GM04503 (cell line): Measurements from ENCODE around the gene HADHB.

ENCODE experiments used
- DNase-seq: peaks from one replicate; pipeline ENCODE4 v3.0.0-alpha.2; 2012; ENCODE audit warnings: low read depth

HADHB gene

DNA sequence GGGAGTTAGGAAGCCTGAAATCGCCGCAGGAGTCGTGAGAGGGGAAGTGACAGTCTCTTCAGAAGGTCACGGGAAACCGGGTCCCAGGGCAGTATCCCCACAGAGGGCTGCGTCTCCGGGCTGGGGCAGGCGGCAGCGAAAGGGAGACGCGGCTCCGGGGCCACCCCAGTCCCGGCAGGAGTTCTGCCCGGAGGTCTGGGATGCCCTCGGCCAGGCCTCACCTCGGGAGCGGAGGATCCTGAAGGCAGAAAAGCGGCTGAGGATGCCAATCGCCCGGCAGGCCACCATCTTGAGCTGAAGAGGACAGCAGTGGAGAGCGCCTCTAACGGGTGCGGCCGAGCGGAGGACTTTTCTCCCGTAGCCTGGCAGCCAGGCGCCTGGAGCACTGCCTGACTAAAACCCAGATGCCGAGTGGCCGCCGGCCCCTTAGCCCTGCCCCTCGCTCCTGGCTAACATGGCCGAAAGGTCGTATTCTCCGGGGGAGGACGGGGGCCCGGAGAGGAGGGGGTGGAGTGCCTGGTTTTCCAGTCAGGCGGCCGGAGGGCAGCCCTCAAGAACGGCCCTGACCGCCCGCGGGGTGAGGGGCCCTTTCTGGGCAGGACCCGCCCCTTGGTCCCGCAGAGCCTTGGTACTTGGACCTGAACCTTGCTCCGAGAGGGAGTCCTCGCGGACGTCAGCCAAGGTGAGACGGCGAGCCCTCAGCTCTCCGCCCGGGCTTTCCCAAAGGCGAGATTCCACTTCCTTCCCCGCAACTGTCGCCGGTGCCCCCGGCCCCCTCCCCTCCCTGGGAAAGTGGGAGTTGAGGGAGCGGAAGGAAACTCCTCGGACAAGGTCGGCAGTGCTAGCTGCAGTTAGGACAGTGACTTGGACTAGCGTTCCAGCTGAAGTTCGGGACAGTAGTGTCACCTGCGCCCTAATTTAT is at the start of gene HADHB, which contains the start of gene HADHA:
Gene HADHB, plus strand, starts transcription at position 631 of the 922 bp plus-strand sequence. CDS start 9,316 bp downstream, outside the sequence.
Gene HADHA, minus strand, starts transcription at position 324 of the 922 bp plus-strand sequence. Its CDS starts 36 bp downstream, at position 288.
- peak; percentile 65 for DNase-seq

GRCh38 chr2:26195040-26195984 is 49.4 kb upstream of the HADHB start:
- no peak for DNase-seq

DNA sequence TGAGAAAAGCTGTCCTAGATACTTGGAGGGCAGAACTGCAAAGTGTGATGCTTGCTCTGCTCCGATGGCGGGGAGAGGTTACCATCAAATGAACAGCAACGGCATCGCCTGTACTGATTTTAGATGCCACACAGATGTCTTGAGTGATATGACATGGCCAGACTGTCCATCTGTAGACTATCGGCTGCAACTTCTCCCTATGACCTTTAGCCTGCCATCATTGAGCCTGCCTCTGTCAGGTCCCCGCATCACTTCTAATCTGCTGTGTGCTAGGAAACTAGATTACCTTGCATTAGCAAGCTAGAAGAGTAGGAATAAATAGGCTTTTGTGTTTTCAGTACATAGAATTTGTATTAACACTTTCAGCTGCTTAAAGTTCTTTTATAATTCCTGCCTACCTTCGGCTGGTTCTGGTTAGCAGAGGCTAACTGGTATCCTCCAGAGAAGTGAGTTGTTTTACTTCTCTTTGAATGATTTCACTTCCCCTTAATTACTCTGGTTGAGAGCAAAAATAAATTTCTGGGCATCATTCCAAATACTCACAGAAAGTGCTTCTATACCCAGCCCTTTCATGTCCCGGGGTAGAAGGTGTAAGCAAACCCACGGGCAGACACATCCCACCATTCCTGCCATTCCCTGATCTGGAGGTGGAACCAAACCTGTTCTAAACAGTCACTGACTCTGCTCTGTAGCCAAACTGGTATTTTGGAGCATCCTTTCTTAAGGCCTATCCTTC is 47.9 kb upstream of the HADHB start:
- no peak for DNase-seq

GRCh38 chr2:26197516-26197915 is 47.2 kb upstream of the HADHB start:
- DNase-seq = no peak

GRCh38 chr2:26202981-26203490 is 41.7 kb upstream of the HADHB start:
- no peak for DNase-seq

DNA sequence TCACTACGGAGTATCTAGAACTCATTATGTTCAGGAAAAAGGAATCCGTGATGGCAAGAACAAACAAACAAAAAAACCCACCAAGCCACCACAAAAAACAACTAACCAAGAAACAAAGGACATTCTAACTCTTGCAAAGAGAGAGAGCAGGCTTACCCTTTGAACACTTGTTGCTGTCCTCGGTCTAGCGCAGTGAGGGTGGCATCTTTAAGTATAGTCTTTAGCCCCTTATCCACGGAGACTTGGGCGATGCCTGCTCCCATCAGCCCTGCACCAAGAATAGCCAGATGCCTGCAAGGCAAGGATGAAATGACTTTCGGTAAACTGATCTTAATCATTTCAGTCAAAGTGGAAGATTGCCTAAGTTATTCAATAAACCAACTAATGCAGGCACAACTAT is 40.8 kb upstream of the HADHB start:
- DNase-seq = no peak

GRCh38 chr2:26212011-26212410 is 32.7 kb upstream of the HADHB start:
- no peak for DNase-seq

DNA sequence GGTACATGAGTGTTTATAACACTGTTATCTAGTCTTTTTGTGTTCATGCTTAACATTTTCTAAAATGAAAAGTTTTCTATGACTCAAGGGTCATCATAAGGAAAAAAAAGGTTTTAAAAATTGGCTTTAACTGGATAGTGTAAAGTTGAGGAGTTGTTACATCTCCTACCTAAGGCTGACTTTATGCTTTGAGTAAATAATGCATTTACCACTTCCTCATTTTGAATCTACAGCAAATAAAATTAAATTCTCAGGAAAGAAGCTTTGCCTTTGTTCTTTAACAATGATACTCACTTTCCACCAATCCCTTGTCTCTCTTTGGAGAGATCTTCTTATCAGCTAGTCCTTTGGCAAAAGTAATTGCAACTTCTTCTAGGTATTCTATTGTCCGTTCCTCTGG is 30.0 kb upstream of the HADHB start:
- DNase-seq = no peak

DNA sequence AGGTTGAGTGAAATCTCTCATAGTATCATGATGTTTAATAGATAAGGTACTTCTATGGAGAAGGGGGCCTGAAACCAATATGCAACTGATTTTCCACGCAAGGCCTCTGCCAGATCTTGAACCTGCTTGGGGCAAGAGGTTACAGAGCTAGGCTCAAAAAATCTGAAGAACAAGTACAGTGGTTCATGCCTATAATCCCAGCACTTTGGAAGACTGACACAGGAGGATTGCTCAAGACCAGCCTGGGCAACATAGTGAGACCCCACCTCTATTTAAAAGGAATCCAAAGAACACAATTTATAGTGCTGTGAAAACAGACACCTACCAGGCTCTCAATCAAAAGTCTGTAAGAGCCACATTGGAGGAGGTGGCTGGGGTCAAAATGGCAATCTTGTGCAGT is 28.9 kb upstream of the HADHB start:
- DNase-seq = no peak

DNA sequence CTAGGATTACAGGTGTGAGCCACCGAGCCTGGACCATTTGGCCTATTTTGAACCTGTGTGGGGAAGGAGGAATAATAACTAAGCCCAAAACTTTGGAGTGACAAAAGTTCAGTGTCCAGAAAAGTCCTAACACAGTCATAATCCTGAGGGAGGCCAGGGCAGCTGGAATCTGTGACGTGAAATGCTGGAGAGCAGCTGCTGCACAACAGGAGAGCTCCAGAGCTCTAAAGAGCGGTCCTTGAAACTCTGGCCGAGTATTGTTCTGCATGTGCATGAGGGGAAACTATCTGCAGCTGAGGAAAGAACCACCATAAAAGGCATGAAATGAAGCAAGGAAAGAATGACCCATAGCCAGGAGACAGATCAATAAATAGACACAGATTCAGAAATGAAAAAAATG is 28.2 kb upstream of the HADHB start:
- no peak for DNase-seq

- no peak for DNase-seq
Observed at GRCh38 chr2:26217720-26218119, 27.0 kb upstream of the HADHB start.

DNA sequence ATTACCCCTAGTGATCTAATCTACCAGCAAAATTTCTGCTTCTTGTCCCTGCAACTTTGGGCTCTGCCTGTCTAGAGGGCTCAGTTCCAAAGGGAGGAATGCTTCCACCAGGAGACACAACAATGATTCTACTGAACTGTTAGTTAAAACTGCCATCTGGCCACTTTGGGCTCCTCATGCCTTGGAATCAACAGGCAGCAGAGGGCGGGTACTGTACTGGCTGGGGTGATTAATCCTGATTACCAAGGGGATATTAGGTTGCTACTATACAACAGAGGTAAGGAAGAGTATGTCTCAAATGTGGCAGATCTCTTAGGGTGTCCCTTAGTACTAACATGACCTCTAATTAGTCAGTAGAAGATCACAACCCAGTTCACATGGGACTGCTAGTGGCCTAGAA is 21.7 kb upstream of the HADHB start:
- DNase-seq = no peak

DNA sequence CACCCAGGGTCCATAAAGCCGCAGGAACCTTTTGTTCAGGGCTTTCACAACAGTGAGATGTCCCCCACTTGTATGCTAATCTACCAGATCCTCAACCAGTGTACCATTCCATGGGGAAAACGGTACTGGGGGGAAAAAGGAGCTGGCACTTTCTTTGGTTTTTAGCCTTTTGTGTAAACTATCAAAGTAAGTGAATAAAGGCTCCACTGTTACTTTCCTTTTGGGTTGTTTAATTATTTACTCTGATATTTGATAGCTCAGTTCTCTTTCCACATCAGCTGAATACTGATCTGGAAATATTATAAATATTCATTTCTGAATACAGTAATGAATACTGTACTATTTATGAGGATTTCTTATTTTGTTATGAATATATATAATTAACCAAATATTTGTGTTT is 20.6 kb upstream of the HADHB start:
- DNase-seq = no peak

GRCh38 chr2:26229595-26229994 is 15.1 kb upstream of the HADHB start:
- DNase-seq = no peak

GRCh38 chr2:26230806-26231205 is 13.9 kb upstream of the HADHB start:
- DNase-seq = no peak

DNA sequence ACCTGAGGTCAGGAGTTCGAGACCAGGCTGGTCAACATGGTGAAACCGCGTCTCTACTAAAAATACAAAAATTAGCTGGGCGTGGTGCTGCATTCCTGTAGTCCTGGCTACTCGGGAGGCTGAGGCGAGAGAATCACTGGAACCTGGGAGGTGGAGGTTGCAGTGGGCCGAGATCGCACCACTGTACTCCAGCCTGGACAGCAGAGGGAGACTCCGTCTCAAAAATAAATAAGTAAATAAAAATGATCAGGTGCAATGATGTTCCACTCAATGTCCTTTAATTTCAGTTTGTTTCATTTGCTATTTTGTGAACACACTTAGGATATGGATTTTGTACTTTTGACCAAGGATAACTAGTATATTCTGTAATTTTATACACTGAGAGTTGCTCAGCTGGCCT is 9.7 kb upstream of the HADHB start:
- DNase-seq = no peak

- no peak for DNase-seq
Observed at GRCh38 chr2:26237868-26238267, 6.9 kb upstream of the HADHB start.

DNA sequence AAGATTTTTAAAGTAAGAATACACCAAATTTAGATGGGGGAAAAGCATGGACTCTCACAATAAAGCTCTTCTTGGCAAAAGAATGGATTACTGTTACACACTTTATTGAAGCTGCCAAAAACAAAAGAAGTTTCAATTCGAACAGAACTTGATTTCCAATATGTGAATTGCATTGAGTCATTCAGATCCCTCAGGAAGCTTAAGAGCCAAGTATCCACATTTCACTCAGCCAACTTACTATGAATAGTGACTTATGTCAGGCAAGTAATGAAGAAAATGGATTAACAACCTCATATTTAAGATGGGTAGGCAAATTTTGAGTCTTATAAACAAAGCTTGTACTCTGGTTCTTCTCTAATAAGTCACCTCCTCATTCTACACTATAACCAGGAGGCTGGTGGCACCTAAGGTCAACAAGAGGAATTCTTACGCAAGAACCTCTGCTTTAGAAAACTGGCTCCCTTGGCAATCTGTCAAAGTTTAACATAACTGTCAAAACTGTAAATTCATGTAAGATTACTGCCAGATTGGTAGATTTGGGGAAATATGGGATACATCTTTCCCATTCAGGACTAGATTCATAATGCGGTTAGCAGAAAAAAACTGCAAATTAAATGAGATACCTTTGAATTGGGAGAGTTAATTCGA is 6.3 kb upstream of the HADHB start:
- no peak for DNase-seq

DNA sequence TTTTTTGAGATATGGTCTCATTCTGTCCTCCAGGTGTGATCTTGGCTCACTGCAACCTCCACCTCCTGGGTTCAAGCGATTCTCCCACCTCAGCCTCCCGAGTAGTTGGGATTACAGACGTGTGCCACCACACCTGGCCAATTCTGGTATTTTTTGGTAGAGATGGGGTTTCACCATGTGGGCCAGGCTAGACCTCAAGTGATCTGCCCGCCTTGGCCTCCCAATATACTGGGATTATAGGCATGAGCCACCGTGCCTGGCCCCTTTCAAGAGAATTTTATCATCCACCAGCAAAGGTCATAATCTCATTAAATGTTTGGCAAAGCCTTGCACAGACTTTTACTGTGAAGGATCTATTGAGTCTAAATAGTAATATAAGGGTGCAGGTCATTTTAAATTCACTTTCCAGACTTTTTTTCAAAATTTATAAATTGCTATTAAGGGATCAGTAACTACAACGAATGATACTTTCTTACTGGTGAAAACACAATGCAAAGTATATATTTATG is 2.8 kb upstream of the HADHB start:
- no peak for DNase-seq

DNA sequence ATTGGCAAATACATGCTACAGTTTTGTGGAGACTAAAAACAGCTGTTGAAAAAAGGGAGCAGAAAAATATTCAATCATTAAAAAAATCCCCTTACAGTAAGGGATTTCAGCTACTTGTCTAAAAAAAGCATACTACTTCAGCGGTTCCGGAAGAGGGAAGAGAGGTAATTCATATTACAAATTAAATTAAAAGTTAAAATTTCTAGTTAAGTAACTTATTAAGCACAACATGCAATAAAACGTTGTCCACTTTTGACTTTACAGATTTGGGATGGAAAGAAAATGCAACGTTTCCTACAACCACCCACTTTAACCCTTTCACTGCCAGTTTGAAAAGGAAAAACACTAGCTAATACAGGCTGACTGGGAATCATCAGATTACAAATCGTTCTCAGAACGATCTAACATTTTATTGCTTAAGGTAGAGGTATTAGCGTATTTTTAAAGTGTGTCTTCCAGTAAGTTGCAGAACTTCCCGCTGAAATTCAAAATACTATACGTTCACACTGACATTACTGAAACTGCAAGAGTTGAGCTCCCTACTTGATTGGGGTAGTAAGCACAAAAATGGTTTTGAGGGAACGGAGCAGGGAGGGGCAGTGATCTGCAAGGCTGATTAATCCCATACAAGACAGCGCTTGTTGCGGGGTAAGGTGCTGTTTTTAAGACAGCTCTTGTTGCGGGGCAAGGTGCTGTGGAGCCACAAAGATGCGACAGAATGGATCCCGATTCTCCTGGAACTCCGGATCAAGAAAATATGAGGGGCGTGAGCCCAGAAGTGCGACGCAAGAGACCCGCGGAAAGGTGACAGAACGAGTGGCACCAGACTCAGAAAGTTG is 1.1 kb upstream of the HADHB start:
- no peak for DNase-seq
